GM21529 (cell line): ENCODE data around the gene CHRM1.

Source experiments
- ATAC-seq: cut with Tn5 transposase; IDR thresholded peaks from one replicate; pipeline ENCODE4 v1.9.1; 2021; ENCODE audit not compliant: unreplicated experiment

The CHRM1 gene

GRCh38 chr11:62905927-62906531 lies 15.1 kb downstream of the CHRM1 start:
- no peak for ATAC-seq

GRCh38 chr11:62905296-62905695 lies 15.9 kb downstream of the CHRM1 start:
- ATAC-seq, result no peak

- ATAC-seq, result no peak
Measured at GRCh38 chr11:62902932-62903331, 18.2 kb downstream of the CHRM1 start.

GRCh38 chr11:62898027-62898426 lies 23.1 kb downstream of the CHRM1 start:
- ATAC-seq, result no peak

GRCh38 chr11:62897311-62897710 lies 23.9 kb downstream of the CHRM1 start:
- no peak for ATAC-seq

GRCh38 chr11:62896049-62896448 lies 25.1 kb downstream of the CHRM1 start:
- no peak for ATAC-seq

GRCh38 chr11:62895501-62895900 lies 25.7 kb downstream of the CHRM1 start:
- ATAC-seq, result no peak

- no peak for ATAC-seq
Measured at GRCh38 chr11:62892077-62892922, 28.9 kb downstream of the CHRM1 start.

GRCh38 chr11:62889484-62890437 lies 31.4 kb downstream of the CHRM1 start:
- no peak for ATAC-seq

- no peak for ATAC-seq
Measured at GRCh38 chr11:62889126-62889483, 32.1 kb downstream of the CHRM1 start.

- no peak for ATAC-seq
Measured at GRCh38 chr11:62888406-62888805, 32.8 kb downstream of the CHRM1 start.

GRCh38 chr11:62885137-62885750 lies 35.9 kb downstream of the CHRM1 start:
- no peak for ATAC-seq

GRCh38 chr11:62883673-62884072 lies 37.5 kb downstream of the CHRM1 start:
- no peak for ATAC-seq

GRCh38 chr11:62882788-62883501 lies 38.2 kb downstream of the CHRM1 start:
- no peak for ATAC-seq

- ATAC-seq, result no peak
Measured at GRCh38 chr11:62882431-62882749, 38.8 kb downstream of the CHRM1 start.

GRCh38 chr11:62881579-62882430 lies 39.4 kb downstream of the CHRM1 start:
- ATAC-seq, result peak; percentile 38

- peak; percentile 75 for ATAC-seq
Measured at GRCh38 chr11:62880803-62881578, 40.2 kb downstream of the CHRM1 start, which contains the start of gene SLC3A2. SLC3A2 (plus strand) TSS chr11:62880896; CDS start chr11:62881024, 128 bp downstream.

- ATAC-seq, result peak; percentile 30
Measured at GRCh38 chr11:62880231-62880802, 40.8 kb downstream of the CHRM1 start.
